IPS-NIHi7 (cell line): ENCODE measurements around the gene ELK3.
A peak's percentile ranks its signal among the peaks of the same experiment; 100 is the strongest.

Experiments
- DNase-seq: peaks from one replicate; pipeline ENCODE4 v3.0.0; 2012; ENCODE audit warnings: mixed read lengths; ENCODE audit errors: extremely low spot score

Gene ELK3

GRCh38 chr12:96193725-96194575 is at the start of gene ELK3:
Gene ELK3 (plus strand): TSS chr12:96194375.
- peak; percentile 72 for DNase-seq

- DNase-seq = no peak
These were observed 47.4 kb upstream of the ELK3 start for GRCh38 chr12:96146747-96147146.

GRCh38 chr12:96150442-96150841 is 43.7 kb upstream of the ELK3 start:
- DNase-seq = no peak

GRCh38 chr12:96152164-96152563 is 42.0 kb upstream of the ELK3 start:
- DNase-seq = no peak

GRCh38 chr12:96153131-96153725 is 40.9 kb upstream of the ELK3 start:
- no peak for DNase-seq

GRCh38 chr12:96155181-96155580 is 39.0 kb upstream of the ELK3 start:
- no peak for DNase-seq

GRCh38 chr12:96155781-96156180 is 38.4 kb upstream of the ELK3 start:
- no peak for DNase-seq

GRCh38 chr12:96156211-96156610 is 38.0 kb upstream of the ELK3 start:
- no peak for DNase-seq

- DNase-seq = no peak
These were observed 36.7 kb upstream of the ELK3 start for GRCh38 chr12:96157427-96157826.

- DNase-seq = no peak
These were observed 29.0 kb upstream of the ELK3 start for GRCh38 chr12:96164951-96165811.

GRCh38 chr12:96166765-96167164 is 27.4 kb upstream of the ELK3 start:
- no peak for DNase-seq

GRCh38 chr12:96167492-96167891 is 26.7 kb upstream of the ELK3 start:
- no peak for DNase-seq

GRCh38 chr12:96170328-96170727 is 23.8 kb upstream of the ELK3 start:
- DNase-seq = no peak

- no peak for DNase-seq
These were observed 23.4 kb upstream of the ELK3 start for GRCh38 chr12:96170762-96171161.

GRCh38 chr12:96171905-96172304 is 22.3 kb upstream of the ELK3 start:
- DNase-seq = no peak

GRCh38 chr12:96172981-96173380 is 21.2 kb upstream of the ELK3 start:
- no peak for DNase-seq

- DNase-seq = no peak
These were observed 17.6 kb upstream of the ELK3 start for GRCh38 chr12:96176575-96176974.

GRCh38 chr12:96177013-96177412 is 17.2 kb upstream of the ELK3 start:
- DNase-seq = no peak

- no peak for DNase-seq
These were observed 10.3 kb upstream of the ELK3 start for GRCh38 chr12:96183734-96184370.

GRCh38 chr12:96185914-96186313 is 8.3 kb upstream of the ELK3 start:
- DNase-seq = no peak

GRCh38 chr12:96186607-96187301 is 7.4 kb upstream of the ELK3 start:
- no peak for DNase-seq
